Frontal cortex (tissue), 4 donors: ENCODE results near the gene NEK7. TPM values are rescaled to one million over a fixed set of nuclear protein-coding genes. Genes with fewer than 3 reads are reported as not detected.

Source experiments
- DNase-seq, 2 donors: peaks; one replicate each; pipeline ENCODE4 v3.0.0; 2012; ENCODE audit warnings: low spot score in 2 of 2
- FAIRE-seq: peaks from 2 replicates; lab custom pipeline; 2012; peaks lifted over from hg19 to GRCh38; lab: Jason Lieb, UNC
- total RNA-seq: library from RNA; depleted of rRNA; stranded (reverse); fragments of >200 nt; gene quantifications from one replicate; pipeline ENCODE4 v1.2.3, GENCODE V29; 2014
- donor health status: control.
- donor health status: control.
- donor health status: control.

NEK7 gene
- total RNA-seq, 1 donor from 2014 or later: 15.1 TPM

DNA sequence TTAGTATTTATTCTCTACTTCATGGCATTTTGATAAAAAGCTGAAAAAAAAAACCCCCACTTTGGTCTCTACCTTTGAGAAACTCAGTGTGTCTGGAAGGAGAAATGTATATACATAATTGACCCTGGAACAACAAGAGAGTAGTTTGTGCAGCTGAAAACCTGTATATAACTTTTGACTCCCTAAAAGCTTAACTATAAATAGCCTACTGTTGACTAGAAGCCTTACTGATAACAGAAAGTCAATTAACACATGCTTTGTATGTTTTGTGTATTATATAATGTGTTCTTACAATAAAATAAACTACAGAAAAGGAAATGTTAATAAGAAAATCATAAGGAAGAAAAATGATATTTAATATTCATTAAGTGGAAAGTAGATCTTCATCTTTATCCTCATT lies 88.0 kb downstream of the NEK7 start:
- no peak for DNase-seq
- no peak for FAIRE-seq

GRCh38 chr1:198245379-198245778 lies 88.6 kb downstream of the NEK7 start:
- no peak for FAIRE-seq
- no peak for DNase-seq

DNA sequence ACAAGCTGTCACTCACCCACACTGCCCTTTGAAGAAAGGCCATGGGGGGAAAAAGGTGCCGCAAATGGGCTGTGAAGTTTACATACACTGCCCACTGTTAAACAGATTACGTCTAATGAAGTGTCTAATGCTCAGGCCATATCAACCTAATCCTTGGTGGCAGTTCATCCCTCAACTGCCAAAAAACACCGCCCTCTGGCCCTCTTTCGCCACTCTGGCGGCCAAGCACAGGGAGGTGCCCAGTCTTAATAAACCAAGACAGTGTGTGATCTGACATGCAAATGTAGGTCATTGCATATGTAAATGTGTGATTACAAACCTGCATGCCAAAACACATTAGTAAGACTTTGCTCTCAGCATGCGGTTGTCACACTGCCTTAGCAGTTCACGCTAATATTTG lies 89.5 kb downstream of the NEK7 start:
- FAIRE-seq: no peak
- no peak for DNase-seq

- no peak for DNase-seq
- no peak for FAIRE-seq
Observed at GRCh38 chr1:198253259-198253658, 96.5 kb downstream of the NEK7 start.

GRCh38 chr1:198253668-198254067 lies 96.9 kb downstream of the NEK7 start:
- FAIRE-seq (no peak), DNase-seq (no peak)

DNA sequence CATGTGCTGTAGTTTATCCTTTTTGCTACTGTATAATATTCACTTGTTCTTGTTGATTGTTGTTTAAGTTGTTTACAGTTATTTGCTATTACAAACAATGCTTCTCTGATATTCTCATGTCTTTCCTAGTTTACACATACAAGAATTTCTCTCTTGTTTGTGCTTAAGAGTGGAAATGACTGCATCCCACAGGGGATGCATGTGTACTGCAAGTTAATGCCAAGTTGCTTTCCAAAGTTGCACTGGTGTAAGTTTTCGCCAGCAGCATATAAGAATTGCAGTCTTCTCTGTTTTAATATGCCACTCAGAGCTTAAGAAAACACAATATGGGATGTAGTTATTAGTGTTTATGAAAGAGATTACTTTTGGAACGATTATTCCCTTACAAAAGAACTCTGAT lies 97.7 kb downstream of the NEK7 start:
- DNase-seq (no peak), FAIRE-seq (no peak)

DNA sequence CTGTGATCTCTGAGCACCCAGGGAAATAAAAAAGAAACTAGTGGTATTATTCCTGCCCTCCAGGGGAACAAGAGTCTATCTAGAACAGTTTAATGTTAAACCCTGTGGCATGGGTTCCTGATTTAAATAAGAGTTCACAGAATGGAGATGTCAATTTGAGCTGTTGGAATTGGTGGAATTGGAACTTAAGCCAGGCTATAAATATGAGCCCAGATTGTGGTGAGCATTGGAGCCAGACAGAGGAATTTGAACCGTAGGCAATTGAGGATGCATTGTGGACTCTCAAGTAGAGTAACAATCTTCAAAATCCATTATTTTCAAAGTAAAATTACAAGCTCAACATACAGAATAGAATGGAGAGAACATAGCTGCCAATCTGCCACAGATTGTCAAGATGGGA lies 98.2 kb downstream of the NEK7 start:
- DNase-seq: no peak

GRCh38 chr1:198255784-198256183 lies 99.0 kb downstream of the NEK7 start:
- no peak for DNase-seq

More for the DNA sequence above, 98.2 kb downstream of the NEK7 start:
- FAIRE-seq: no peak

DNA sequence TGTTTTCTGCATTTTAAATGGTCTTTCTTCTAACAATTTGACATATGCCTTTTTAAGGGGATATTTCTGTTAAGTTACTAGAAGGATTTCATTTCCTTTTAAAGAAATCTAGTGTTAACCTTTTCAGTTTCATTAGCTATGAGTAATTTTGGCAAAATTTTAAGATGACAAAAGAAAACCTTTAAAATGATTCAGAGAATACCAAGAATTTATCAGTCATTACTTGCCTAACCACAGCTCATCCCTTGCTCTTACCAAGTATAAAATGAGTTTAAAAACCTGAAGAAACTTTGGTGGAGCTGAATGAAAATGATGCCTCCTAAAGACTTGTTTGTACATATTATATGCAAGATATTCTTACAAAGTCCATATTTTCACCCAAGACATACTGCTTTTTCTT lies 101.7 kb downstream of the NEK7 start:
- DNase-seq (no peak), FAIRE-seq (no peak)

More at GRCh38 chr1:198255784-198256183, 99.0 kb downstream of the NEK7 start:
- FAIRE-seq: no peak

DNA sequence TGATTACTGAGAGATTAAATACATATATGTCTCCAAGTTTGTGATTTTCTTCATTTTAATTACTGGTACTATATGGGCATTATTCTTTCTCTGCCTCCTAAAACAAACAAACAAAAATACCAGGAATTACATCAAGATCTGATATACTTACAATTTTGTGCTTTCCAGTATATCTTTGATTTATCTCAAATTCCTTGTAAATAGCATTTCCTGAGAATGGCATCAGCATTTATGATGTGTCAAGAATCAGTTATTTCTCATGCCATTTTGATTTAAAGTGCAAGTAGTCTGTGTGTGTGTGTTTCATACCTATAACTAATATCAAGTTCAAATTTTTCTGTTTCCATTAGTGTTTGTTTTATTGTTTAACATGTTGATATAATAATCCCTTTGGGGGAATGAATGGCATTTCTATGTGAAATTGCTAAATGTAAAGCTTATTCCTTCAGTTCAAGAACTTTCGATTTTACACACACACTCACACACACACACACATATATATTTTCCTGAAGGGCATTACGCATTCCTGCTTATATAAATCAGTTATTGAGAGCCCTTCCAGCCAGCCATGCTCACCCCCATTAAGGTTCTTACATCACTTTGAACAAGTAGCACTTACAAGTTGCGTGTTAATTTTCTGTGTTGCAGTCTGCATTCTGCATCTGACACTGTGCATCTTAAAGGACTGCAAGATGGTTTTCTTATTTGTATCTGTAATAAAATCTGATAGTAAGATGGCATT lies 102.7 kb downstream of the NEK7 start:
- FAIRE-seq (no peak), DNase-seq (no peak)

DNA sequence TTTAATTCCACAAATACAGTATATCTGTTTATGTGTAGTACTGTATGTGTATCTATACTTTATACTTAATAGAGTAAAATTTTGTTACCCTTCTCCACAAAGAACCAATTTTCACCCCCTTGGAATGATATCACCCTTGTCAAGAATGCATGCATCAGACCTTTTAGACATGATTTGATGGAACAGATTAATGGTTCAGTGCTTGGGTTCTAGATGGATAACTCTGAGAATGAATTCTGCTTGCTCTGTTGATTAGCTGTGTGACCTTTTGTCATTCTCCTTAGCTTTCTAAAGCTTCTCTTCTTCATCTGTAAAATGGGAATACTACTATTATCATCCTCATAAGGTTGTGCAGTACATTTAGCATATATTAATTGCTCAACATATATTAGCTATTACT lies 105.1 kb downstream of the NEK7 start:
- no peak for FAIRE-seq
- no peak for DNase-seq

- FAIRE-seq (no peak), DNase-seq (no peak)
Observed at GRCh38 chr1:198263186-198263585, 106.4 kb downstream of the NEK7 start.

- DNase-seq (no peak), FAIRE-seq (no peak)
Observed at GRCh38 chr1:198264282-198264681, 107.5 kb downstream of the NEK7 start.

GRCh38 chr1:198265073-198265661 lies 108.4 kb downstream of the NEK7 start:
- no peak for DNase-seq
- no peak for FAIRE-seq

GRCh38 chr1:198267056-198267455 lies 110.3 kb downstream of the NEK7 start:
- no peak for DNase-seq
- no peak for FAIRE-seq

DNA sequence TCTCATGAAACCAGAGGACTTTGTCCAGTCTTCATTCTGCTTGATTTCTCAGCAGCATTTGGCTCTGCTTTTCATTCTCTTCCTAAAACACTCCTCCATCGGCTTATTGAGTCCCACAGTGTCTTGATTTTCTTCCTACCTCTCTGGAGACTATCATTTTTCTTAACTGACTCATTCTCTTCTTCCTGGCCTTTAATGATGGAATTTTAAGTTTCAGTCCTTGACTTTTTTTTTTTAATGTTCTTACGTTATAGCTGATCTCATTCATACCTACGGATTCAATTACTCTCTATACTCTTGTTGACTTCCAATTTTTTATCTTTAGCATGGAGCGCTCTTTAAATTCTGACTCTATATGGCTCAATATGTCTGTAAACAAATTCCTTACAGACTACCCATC lies 111.1 kb downstream of the NEK7 start:
- DNase-seq (no peak), FAIRE-seq (no peak)

- FAIRE-seq: no peak
- DNase-seq: no peak
Observed at GRCh38 chr1:198268784-198269645, 112.2 kb downstream of the NEK7 start.

GRCh38 chr1:198269646-198269940 lies 112.8 kb downstream of the NEK7 start:
- FAIRE-seq (no peak), DNase-seq (no peak)

- FAIRE-seq (no peak), DNase-seq (no peak)
Observed at GRCh38 chr1:198270273-198270828, 113.6 kb downstream of the NEK7 start.

DNA sequence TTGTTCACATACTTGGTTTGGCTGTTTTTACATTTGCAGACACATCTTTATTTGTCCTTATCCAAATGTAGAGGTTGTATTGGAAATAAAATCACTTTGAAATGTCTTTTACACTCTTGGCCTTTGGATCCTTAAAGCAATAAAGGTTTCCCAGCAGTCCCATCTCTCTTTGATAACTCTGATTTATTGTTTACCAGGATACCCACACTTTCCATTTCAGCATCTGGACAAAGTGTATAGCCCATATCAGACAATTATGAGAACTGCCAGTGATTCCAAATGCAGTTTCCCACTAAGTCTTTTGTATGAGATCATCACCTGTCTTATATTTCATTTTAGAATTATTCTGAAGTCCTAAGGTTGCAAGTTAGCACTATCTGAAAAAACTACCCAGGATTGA lies 114.7 kb downstream of the NEK7 start:
- DNase-seq (no peak), FAIRE-seq (no peak)

GRCh38 chr1:198272492-198272891 lies 115.7 kb downstream of the NEK7 start:
- FAIRE-seq (no peak), DNase-seq (no peak)
